Coronary artery (tissue), 2 donors: ENCODE data around the gene ARPC5.

Source experiments
- DNase-seq: peaks from one replicate; pipeline ENCODE4 v3.0.0-alpha.2; 2017; ENCODE audit warnings: low spot score
- H3K27ac ChIP-seq, 2 donors: fragments of 200-600 bp; sonication (generic); one replicate each; pipeline ENCODE4 v1.5.1; 2016 to 2019
- H3K4me3 ChIP-seq: fragments of 200-600 bp; sonication (generic); 2 replicates; pipeline ENCODE4 v1.5.1; 2016; ENCODE audit warnings: mild to moderate bottlenecking, moderate library complexity
- TF ChIP-seq, protein P1 (sequence below): fragments of 200-600 bp; sonication (generic); IDR thresholded peaks from one replicate; pipeline ENCODE4 v1.5.1; 2019; ENCODE audit warnings: antibody characterized with exemption

ARPC5 gene

DNA sequence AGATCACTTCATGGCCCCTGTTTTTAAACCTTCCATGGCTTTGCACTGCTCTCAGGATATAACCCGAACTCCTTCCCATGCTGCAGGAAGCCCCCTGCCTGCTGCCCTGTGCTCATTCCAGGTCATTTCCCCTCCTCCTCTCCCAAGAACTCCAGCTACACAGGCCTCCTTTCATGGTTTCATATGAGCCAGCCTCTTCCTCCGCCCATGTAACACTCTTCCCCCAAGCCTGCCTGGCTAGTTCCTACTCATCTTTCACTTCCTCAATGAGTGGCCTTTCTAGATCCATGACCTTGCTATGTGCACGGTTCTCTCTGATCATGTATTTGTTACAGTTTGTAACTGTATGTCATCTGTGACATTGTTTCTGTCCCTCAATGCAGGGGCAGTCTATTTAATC is 42.2 kb downstream of the ARPC5 start:
- DNase-seq = no peak
- no peak overlapping the region for H3K4me3 ChIP-seq
- TF ChIP-seq, protein P1, sequence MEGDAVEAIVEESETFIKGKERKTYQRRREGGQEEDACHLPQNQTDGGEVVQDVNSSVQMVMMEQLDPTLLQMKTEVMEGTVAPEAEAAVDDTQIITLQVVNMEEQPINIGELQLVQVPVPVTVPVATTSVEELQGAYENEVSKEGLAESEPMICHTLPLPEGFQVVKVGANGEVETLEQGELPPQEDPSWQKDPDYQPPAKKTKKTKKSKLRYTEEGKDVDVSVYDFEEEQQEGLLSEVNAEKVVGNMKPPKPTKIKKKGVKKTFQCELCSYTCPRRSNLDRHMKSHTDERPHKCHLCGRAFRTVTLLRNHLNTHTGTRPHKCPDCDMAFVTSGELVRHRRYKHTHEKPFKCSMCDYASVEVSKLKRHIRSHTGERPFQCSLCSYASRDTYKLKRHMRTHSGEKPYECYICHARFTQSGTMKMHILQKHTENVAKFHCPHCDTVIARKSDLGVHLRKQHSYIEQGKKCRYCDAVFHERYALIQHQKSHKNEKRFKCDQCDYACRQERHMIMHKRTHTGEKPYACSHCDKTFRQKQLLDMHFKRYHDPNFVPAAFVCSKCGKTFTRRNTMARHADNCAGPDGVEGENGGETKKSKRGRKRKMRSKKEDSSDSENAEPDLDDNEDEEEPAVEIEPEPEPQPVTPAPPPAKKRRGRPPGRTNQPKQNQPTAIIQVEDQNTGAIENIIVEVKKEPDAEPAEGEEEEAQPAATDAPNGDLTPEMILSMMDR = no peak
- peak overlapping the region in 1 of 2 donors; percentile 19 for H3K27ac ChIP-seq

DNA sequence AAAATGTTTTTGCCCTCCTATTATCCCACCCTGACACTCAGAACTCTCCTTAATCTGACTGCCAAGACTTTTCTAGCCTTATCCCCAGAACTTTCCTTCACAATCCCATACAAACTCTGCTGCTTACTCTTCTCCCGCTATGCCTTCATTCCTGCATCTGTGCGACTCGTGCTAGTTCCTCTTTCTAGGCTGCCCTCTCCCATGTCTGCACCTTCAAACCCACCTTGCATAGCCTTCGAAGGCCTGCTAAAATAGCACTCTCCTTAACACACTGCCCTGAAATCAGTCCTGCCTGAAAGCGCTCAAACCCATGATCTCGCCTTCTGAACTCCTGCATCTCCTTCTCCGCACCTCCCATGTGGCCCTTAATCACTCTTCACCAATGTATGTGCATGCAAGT is 42.9 kb downstream of the ARPC5 start:
- no peak for DNase-seq
- Histone ChIP-seq H3K4me3 (no peak overlapping the region), H3K27ac (peak overlapping the region in 1 of 2 donors; percentile 19)
- TF ChIP-seq, protein P1 = no peak

DNA sequence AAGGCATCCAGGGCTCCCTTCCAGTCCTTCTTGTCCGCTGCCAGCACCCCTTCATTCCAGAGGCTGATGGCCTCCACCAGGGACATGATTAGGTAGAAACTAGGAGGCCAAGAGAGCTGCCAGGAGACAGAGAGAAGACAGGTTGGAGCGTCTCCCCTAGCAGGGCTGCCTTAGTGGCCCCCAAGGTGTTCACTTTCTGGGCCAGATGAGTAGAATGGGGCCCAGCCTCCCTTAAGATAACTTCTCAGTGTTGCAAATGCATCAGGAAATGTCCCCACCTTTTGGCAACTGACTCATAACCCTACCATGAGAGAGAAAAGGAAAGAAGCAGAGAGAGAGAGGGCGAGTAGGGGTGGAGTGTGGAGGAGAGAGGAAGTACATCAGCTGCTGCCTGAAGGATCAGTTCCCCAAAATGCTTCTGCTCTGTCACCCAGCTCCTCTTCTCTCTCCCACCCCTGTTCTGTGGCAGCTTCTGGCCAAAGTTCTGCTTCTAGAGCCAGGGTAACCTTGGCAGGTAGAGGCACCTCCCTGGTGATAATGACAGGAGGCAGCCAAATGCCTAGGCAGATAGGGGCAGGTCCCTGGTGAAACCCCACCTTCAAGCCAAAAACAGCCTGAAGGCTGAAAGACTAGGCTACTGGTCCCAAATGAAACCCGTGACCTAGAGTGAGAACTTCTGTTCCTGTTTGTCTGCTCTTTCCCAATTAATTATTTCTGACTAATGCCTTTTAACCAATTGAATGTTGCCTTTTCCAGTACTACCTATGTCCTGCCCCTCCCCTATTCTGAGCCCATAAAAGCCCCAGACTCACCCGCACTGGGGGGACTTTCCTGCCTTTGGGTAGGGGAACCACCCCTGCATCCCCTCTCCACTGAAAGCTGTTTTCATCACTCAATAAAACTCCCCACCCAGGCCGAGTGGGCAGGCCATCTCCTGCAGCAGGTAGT is 45.1 kb downstream of the ARPC5 start, which contains the start of gene NCF2:
Gene NCF2 (minus strand): TSS at position 216 of the 948 bp plus-strand sequence. CDS start 130 bp downstream, at position 86.
- H3K27ac ChIP-seq = peak within 1 kb of the TSS; percentile 32 to 77
- H3K4me3 ChIP-seq = peak within 1 kb of the TSS; percentile 28
- TF ChIP-seq, protein P1 = no peak
- DNase-seq = no peak

DNA sequence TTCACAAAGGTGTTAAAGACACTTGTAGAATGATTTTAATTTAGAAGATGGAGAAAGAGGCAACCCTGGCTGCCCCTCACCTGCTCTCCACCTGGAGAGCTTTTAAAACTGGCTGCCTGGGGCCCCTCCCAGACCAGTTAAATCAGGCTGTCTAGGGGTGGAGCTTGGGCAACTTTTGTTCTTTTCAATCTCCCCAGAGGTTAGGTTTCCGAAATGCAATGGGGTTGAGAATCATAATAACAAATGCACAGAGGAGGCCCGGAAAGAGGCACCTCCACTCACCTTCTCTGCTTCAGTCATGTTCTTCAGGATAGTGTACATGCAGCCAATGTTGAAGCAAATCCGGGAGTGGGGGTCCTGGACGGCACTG is 45.7 kb downstream of the ARPC5 start:
- peak overlapping the region; percentile 32 to 77 for H3K27ac ChIP-seq
- no peak for DNase-seq
- TF ChIP-seq, protein P1 = no peak
- peak overlapping the region; percentile 28 for H3K4me3 ChIP-seq

DNA sequence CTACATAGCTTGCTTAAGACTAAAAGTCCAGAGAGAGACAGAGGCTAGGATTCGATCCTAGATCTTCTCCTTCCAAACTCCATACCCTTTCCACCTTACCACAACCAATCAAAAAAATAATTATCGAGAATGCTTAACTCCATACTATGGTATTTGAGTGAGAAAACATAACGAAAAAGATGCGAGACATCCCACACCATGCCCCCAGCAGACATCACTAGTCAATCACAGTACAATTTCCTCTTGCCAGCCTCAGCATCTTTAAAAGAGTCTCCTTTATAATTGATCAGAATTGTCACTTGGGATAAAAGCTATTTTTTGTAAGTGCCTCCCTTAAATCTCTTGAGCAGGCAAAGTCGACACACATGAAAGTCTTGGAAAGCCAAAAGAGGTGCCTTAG is 46.2 kb downstream of the ARPC5 start:
- H3K27ac ChIP-seq = peak overlapping the region in 1 of 2 donors; percentile 77
- no peak for DNase-seq
- TF ChIP-seq, protein P1 = no peak
- peak overlapping the region; percentile 28 for H3K4me3 ChIP-seq

DNA sequence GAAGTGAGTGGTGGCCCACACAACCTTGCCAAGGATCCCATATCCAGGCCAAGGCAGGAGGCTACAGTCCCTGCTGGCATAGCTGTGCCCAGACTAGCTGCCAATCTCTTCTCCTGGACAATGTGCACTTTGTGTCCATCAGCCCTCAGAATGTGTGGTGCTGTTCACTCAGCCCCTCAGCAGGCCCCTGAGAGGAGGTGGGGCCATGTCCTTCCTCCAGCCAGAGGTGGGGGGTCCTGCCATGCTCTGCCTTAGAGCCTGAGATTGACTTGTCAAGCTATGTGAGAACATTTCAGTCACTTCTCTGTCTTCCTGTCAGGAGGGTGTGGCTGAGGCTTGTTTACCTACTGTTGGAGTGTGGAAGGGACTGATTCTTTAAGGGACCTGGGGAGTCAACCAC is 46.8 kb downstream of the ARPC5 start:
- no peak for DNase-seq
- Histone ChIP-seq H3K4me3 (peak overlapping the region; percentile 28), H3K27ac (peak overlapping the region in 1 of 2 donors; percentile 75)
- TF ChIP-seq, protein P1 = no peak

DNA sequence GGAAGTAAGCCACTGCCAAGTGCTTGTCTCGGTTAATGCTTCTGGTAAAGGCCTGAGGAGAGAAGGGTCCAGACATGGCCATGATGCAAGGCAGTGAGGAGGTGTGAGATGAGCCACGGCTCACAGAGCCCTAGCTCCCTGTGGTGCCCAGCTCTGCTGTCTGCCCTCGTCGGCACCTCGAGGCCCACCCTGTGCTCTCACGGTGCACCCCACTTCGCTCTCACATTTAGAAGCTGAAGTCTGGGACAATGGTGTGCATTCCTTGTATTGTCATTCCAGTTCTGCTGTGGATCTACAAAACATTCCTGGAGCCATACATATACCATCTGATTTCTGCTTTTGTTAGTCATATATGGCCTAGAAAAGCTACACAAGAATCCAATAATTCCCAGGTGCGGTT is 48.7 kb downstream of the ARPC5 start:
- no peak overlapping the region for H3K4me3 ChIP-seq
- TF ChIP-seq, protein P1 = no peak
- H3K27ac ChIP-seq = no peak overlapping the region
- DNase-seq = no peak
